ENCODE measurements around the gene DDB1. TPM values are rescaled to one million over a fixed set of nuclear protein-coding genes. Genes with fewer than 3 reads are reported as not detected.

The DDB1 gene
- polyA plus RNA-seq, 1 of the 3 experiments (the other 2 are of a cell fraction), result 170 TPM

GRCh38 chr11:61370349-61371005 is 37.6 kb upstream of the DDB1 start (continued):
- TF ChIP-seq, protein P1, sequence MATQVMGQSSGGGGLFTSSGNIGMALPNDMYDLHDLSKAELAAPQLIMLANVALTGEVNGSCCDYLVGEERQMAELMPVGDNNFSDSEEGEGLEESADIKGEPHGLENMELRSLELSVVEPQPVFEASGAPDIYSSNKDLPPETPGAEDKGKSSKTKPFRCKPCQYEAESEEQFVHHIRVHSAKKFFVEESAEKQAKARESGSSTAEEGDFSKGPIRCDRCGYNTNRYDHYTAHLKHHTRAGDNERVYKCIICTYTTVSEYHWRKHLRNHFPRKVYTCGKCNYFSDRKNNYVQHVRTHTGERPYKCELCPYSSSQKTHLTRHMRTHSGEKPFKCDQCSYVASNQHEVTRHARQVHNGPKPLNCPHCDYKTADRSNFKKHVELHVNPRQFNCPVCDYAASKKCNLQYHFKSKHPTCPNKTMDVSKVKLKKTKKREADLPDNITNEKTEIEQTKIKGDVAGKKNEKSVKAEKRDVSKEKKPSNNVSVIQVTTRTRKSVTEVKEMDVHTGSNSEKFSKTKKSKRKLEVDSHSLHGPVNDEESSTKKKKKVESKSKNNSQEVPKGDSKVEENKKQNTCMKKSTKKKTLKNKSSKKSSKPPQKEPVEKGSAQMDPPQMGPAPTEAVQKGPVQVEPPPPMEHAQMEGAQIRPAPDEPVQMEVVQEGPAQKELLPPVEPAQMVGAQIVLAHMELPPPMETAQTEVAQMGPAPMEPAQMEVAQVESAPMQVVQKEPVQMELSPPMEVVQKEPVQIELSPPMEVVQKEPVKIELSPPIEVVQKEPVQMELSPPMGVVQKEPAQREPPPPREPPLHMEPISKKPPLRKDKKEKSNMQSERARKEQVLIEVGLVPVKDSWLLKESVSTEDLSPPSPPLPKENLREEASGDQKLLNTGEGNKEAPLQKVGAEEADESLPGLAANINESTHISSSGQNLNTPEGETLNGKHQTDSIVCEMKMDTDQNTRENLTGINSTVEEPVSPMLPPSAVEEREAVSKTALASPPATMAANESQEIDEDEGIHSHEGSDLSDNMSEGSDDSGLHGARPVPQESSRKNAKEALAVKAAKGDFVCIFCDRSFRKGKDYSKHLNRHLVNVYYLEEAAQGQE (IDR thresholded peaks at IDR 0.05; ENCODE audit: low read depth, low read length), result no peak

DNA sequence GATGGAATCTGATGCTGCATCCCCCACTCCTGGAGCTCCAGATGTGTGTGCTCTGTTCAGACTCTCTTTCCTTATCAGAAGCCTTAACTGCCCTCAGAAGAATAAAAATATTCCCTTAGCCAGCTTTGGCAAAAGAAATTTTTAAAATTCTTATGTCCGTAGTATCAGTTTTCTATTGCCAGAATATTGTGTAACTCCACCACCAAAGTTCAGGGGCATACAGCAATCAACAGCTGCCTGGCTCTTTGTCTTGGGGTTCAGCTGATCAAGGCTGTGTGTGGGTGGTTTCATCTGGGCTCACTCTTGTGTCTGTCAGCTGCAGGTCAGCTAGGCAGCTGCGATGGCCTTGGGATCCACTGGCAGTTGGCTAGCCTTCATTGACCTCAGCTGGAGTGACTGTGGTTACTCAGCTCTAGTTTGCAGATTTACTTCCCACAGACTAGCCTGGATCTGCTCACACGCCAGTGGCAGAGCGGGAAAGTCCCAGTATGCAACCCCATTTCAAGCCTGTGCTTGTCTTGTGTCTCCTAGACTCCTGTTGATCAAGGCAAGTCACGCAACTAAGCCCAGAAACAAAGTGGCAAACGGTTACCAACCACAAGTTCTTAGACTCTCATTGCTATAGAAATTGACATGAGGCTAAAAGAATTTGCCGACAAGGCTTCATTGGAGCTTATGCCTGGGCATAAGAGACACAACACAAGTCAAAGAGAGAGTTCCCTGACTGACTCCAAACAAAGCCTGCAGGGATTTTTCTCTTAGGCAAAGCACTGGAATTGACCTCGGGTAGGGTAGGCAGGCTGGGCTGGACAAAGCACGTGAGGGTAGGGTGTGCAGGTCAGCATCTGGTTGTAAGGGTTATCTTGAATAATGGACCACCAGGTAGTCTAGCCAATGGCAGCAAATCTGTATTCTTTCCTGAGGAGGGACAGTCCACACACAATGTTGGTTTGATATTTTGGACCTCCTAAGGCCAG is 36.8 kb upstream of the DDB1 start:
- H3K27me3 ChIP-seq (ENCODE audit: insufficient read depth), result no peaks in the 10 kb centered on the region
- H3K36me3 ChIP-seq (replicated peaks in 1 of 2; ENCODE audit: control insufficient read depth in 1 of 2, insufficient read depth in 2 of 2, low read length in 1 of 2), result peaks cover 49 to 77% of the 10 kb centered on the region in 2 experiments
- peaks cover 17% of the 10 kb centered on the region for H3F3A ChIP-seq (replicated peaks; ENCODE audit: insufficient read depth)
- no peak for TF ChIP-seq CTCF (IDR thresholded peaks at IDR 0.05)
- TF ChIP-seq RXRA (IDR thresholded peaks at IDR 0.05; ENCODE audit: borderline replicate concordance, low read depth), result no peak
- no peak for TF ChIP-seq IRF3 (IDR thresholded peaks at IDR 0.05; ENCODE audit: low read depth, low read length)
- H2AFZ ChIP-seq (ENCODE audit: low read depth), result no peak overlapping the region
- peaks cover 9% of the 10 kb centered on the region; the same call in 1 of the 2 replicates for H3K9me3 ChIP-seq
- no peak overlapping the region for H3K4me3 ChIP-seq (ENCODE audit: low read depth in 2 of 2, low read length in 1 of 2)
- no peak overlapping the region for H3K4me2 ChIP-seq
- 92% methylated on average over 9 of the region's 9 CpGs for WGBS (ENCODE audit: low lambda C conversion rate)
- ChIA-PET CTCF (interaction anchor here (1.4 to 12.1 kb wide), 3 partner anchors 15 to 66 kb away, joined by 3 to 101 read pairs (median 10); no protein-coding TSS in a partner anchor), POLR2A (interaction anchor here (0.8 to 1.1 kb wide), 3 partner anchors 7 to 24 kb away, joined by 3 read pairs; partner anchors contain the start of gene TMEM138)
- H3K9ac ChIP-seq, result no peak overlapping the region
- DNase-seq, result no peak
- H4K20me1 ChIP-seq (ENCODE audit: insufficient read depth), result no peaks in the 10 kb centered on the region
- H3K4me1 ChIP-seq (ENCODE audit: control insufficient read depth in 1 of 2, insufficient read depth in 2 of 2, low read depth in 1 of 2, low read length in 1 of 2), result peaks cover 0 to 3% of the 10 kb centered on the region in 2 experiments; a peak in 1 of 4 replicates
- H3K27ac ChIP-seq (ENCODE audit: low read depth in 2 of 2, low read length in 1 of 2), result no peak overlapping the region
- H3K9me2 ChIP-seq, result no peaks in the 10 kb centered on the region
- H3K79me2 ChIP-seq (ENCODE audit: insufficient read depth), result peaks cover 3% of the 10 kb centered on the region; the same call in 1 of the 2 replicates

Data from SK-N-SH (cell line).